Stimulated activated memory B cell treated with anti-CD40 and anti-IgM and Interleukin-4, amounts not matched to agents 10 μg/mL and 1 μg/mL and 100 μg/mL, for 72 hours (primary cell): ENCODE data around the gene SUMO3.

Experiments used
- ATAC-seq: fragments of 150-1000 bp; cut with Tn5 transposase; 2 replicates; pipeline ENCODE4 v1.10.0; 2021
- H3K27ac Mint-ChIP-seq: one replicate; pipeline ENCODE4 v1.8.0; 2022; ENCODE audit warnings: mild to moderate bottlenecking, mixed read lengths
- H3K27me3 Mint-ChIP-seq: one replicate; pipeline ENCODE4 v1.8.0; 2022; ENCODE audit warnings: mixed read lengths
- H3K36me3 Mint-ChIP-seq: one replicate; pipeline ENCODE4 v1.8.0; 2022; ENCODE audit warnings: mixed read lengths
- H3K4me1 Mint-ChIP-seq: one replicate; pipeline ENCODE4 v1.8.0; 2022; ENCODE audit warnings: mixed read lengths
- H3K4me3 Mint-ChIP-seq: one replicate; pipeline ENCODE4 v1.8.0; 2022; ENCODE audit warnings: mild to moderate bottlenecking, moderate library complexity, mixed read lengths
- H3K9me3 Mint-ChIP-seq: one replicate; pipeline ENCODE4 v1.8.0; 2022; ENCODE audit warnings: mixed read lengths

SUMO3 gene

GRCh38 chr21:44767834-44768831 lies 49.7 kb downstream of the SUMO3 start:
- H3K27me3 Mint-ChIP-seq, result peaks cover 6% of the 10 kb centered on the region
- H3K4me3 Mint-ChIP-seq, result no peak overlapping the region
- no peak for ATAC-seq
- H3K4me1 Mint-ChIP-seq, result peaks cover 22% of the 10 kb centered on the region
- peaks cover 49% of the 10 kb centered on the region for H3K36me3 Mint-ChIP-seq
- H3K27ac Mint-ChIP-seq, result no peak overlapping the region
- H3K9me3 Mint-ChIP-seq, result no peaks in the 10 kb centered on the region

- Mint-ChIP-seq H3K27ac (no peak overlapping the region), H3K4me1 (peaks cover 22% of the 10 kb centered on the region)
- ATAC-seq, result no peak
Observed at GRCh38 chr21:44766818-44767354, 51.0 kb downstream of the SUMO3 start.

GRCh38 chr21:44766014-44766817 lies 51.6 kb downstream of the SUMO3 start:
- Mint-ChIP-seq H3K36me3 (peaks cover 32% of the 10 kb centered on the region), H3K27me3 (peaks cover 6% of the 10 kb centered on the region), H3K27ac (peak overlapping the region; percentile 69), H3K9me3 (no peaks in the 10 kb centered on the region), H3K4me1 (peaks cover 27% of the 10 kb centered on the region), H3K4me3 (no peak overlapping the region)
- ATAC-seq, result no peak

More at GRCh38 chr21:44766818-44767354, 51.0 kb downstream of the SUMO3 start:
- Mint-ChIP-seq H3K9me3 (no peaks in the 10 kb centered on the region), H3K4me3 (no peak overlapping the region), H3K36me3 (peaks cover 37% of the 10 kb centered on the region), H3K27me3 (peaks cover 6% of the 10 kb centered on the region)

GRCh38 chr21:44765231-44766013 lies 52.4 kb downstream of the SUMO3 start:
- Mint-ChIP-seq H3K9me3 (no peaks in the 10 kb centered on the region), H3K4me3 (no peak overlapping the region), H3K27me3 (peaks cover 6% of the 10 kb centered on the region), H3K4me1 (peaks cover 28% of the 10 kb centered on the region), H3K36me3 (peaks cover 24% of the 10 kb centered on the region), H3K27ac (peak overlapping the region; percentile 69)
- no peak for ATAC-seq

- Mint-ChIP-seq H3K27ac (peak overlapping the region; percentile 69), H3K9me3 (no peaks in the 10 kb centered on the region), H3K27me3 (peaks cover 6% of the 10 kb centered on the region), H3K4me3 (no peak overlapping the region), H3K36me3 (peaks cover 21% of the 10 kb centered on the region), H3K4me1 (peaks cover 28% of the 10 kb centered on the region)
- no peak for ATAC-seq
Observed at GRCh38 chr21:44764319-44765230, 53.3 kb downstream of the SUMO3 start.

- Mint-ChIP-seq H3K27me3 (peaks cover 6% of the 10 kb centered on the region), H3K36me3 (peaks cover 12% of the 10 kb centered on the region), H3K4me3 (no peak overlapping the region), H3K27ac (no peak overlapping the region), H3K4me1 (peaks cover 28% of the 10 kb centered on the region), H3K9me3 (no peaks in the 10 kb centered on the region)
- ATAC-seq, result peak; percentile 31
Observed at GRCh38 chr21:44763451-44764318, 54.2 kb downstream of the SUMO3 start.

- Mint-ChIP-seq H3K9me3 (no peaks in the 10 kb centered on the region), H3K36me3 (peaks cover 5% of the 10 kb centered on the region), H3K4me3 (no peak overlapping the region), H3K27ac (no peak overlapping the region), H3K4me1 (peaks cover 28% of the 10 kb centered on the region), H3K27me3 (peaks cover 6% of the 10 kb centered on the region)
- no peak for ATAC-seq
Observed at GRCh38 chr21:44763050-44763378, 54.8 kb downstream of the SUMO3 start.

- peaks cover 6% of the 10 kb centered on the region for H3K27me3 Mint-ChIP-seq
- H3K9me3 Mint-ChIP-seq, result no peaks in the 10 kb centered on the region
- peaks cover 5% of the 10 kb centered on the region for H3K36me3 Mint-ChIP-seq
- H3K27ac Mint-ChIP-seq, result no peak overlapping the region
- H3K4me3 Mint-ChIP-seq, result no peak overlapping the region
- peaks cover 28% of the 10 kb centered on the region for H3K4me1 Mint-ChIP-seq
- no peak for ATAC-seq
Observed at GRCh38 chr21:44762221-44763049, 55.4 kb downstream of the SUMO3 start.

- H3K4me3 Mint-ChIP-seq, result no peak overlapping the region
- no peak for ATAC-seq
- peaks cover 6% of the 10 kb centered on the region for H3K27me3 Mint-ChIP-seq
- no peak overlapping the region for H3K27ac Mint-ChIP-seq
- H3K9me3 Mint-ChIP-seq, result no peaks in the 10 kb centered on the region
- peaks cover 5% of the 10 kb centered on the region for H3K36me3 Mint-ChIP-seq
- H3K4me1 Mint-ChIP-seq, result peaks cover 22% of the 10 kb centered on the region
Observed at GRCh38 chr21:44761747-44762208, 56.1 kb downstream of the SUMO3 start.

GRCh38 chr21:44761011-44761729 lies 56.7 kb downstream of the SUMO3 start:
- no peak overlapping the region for H3K4me3 Mint-ChIP-seq
- no peak overlapping the region for H3K27ac Mint-ChIP-seq
- ATAC-seq, result no peak
- H3K9me3 Mint-ChIP-seq, result no peaks in the 10 kb centered on the region
- peaks cover 6% of the 10 kb centered on the region for H3K27me3 Mint-ChIP-seq
- peaks cover 5% of the 10 kb centered on the region for H3K36me3 Mint-ChIP-seq
- H3K4me1 Mint-ChIP-seq, result peaks cover 19% of the 10 kb centered on the region

GRCh38 chr21:44760376-44760775 lies 57.5 kb downstream of the SUMO3 start:
- no peak overlapping the region for H3K4me3 Mint-ChIP-seq
- H3K4me1 Mint-ChIP-seq, result peaks cover 11% of the 10 kb centered on the region
- H3K9me3 Mint-ChIP-seq, result no peaks in the 10 kb centered on the region
- peaks cover 2% of the 10 kb centered on the region for H3K27me3 Mint-ChIP-seq
- no peak overlapping the region for H3K27ac Mint-ChIP-seq
- peaks cover 5% of the 10 kb centered on the region for H3K36me3 Mint-ChIP-seq
- no peak for ATAC-seq
